Measurements from ENCODE around the gene SLC8A2.

DNA sequence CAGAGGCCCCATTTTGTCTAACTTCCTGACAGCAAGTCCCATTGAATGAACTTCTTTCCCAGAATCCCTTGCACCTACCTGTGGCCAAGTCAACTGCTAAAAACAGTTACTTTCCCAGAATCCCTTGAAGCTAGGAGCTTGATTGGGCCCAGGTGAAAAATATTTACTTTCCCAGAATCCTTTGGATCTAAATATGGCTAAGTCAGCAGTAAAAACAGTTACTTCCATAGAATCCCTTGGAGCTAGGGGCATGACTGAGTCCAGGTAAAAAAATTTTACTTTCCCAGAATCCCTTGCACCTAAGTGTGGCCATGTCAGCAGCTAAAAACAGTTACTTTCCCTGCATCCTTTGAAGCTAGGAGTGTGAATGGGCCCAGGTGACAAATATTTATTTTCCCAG is 39.2 kb downstream of the SLC8A2 start:
- TF ChIP-seq POLR2A (IDR thresholded peaks at IDR 0.05; ENCODE audit: low read length) (no peak), GATA1 (IDR thresholded peaks at IDR 0.05; ENCODE audit: low read depth, low read length) (no peak)

All from erythroblast (primary cell).